NCI-H2107 (cell line): ENCODE data around the gene SCIN.
A peak's percentile ranks its signal among the peaks of the same experiment; 100 is the strongest.

Experiments used
- DNase-seq: peaks from one replicate; lab custom pipeline; 2025; lab: John Stamatoyannopoulos, UW

The SCIN gene

DNA sequence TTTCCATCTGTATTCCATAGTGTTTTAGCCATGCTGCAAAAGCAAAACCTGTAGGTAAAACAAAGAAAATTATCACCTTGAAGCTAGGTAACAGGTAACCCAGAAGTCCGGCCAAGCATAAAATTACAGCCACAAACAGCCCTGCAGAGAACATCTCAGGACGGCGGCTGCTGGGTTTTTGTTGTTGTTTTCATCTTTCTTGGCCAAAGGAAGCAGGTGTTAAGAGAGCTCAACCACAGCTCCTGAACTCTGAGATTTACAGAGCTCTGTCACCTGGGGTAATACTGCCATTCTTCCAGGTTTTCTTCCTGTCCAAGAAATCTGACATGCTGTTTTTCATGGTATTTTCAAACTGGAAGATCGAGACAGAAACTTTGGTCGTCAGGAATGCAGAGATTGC lies 847 bp upstream of the SCIN start:
- no peak for DNase-seq

DNA sequence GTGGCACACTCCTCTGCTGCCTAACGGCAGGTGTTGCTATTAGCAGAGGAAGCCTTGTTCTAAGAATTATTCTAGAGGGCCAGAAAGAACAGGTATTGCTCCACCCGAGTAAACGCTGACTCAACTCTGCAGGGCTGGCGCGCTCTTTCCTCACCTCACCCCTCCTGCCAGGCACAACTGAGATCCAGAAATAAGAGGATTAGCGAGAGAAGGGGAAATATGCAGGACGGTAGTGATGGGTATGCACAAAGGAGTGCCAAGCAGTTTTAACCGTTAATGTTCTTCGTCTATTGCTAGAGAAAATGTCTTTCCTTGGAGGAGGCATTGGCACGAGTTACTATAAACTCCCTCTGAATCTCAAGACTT lies 369 bp upstream of the SCIN start:
- no peak for DNase-seq

DNA sequence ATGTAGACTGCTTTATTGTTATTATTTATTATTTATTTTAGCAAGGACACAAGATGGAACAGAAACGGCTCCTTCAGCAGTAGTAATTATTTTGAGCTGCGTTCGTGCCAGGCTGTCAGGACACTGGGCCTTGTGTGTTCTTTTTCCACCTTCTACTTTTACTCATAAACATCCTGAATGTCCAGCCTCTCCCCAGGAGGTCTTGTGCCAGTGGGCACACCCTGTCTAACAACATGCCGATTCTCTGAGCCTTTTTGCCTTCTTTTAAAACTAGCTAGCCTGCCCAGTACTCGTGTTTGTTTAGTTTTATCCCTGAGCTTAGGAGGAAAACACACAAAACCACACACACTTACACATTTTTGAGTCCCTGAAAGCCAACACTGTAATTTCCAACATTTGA lies 1.2 kb downstream of the SCIN start:
- no peak for DNase-seq

DNA sequence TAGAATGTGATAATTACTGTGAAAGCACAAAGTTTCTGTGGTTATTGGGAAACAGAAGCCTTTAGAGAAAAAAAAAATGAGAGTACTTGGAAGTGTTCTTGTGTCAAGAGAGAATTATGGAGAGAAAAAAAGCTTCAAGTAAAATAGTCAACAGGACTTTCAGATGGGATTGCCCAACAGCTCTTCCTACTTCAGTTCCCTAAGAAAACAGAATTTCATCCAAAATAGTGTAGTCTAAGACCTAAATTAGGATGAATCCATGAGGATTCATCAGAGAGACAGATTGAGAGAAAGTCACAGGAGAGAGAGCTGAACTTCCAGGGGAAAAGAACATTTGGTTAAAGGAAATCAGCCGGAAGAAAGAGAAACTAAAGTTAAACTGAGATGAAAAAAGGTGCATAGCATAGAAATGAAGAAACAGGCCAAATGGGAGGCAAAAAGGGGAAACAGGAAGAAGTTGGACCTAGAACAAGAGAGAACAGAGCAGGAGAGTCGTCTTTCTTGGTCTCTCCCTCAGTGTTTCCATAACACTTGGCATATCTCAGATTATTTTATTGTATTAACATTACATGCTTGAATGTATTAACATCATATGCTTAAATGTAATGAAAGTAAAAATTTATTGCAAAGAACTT lies 2.5 kb downstream of the SCIN start:
- DNase-seq: no peak

DNA sequence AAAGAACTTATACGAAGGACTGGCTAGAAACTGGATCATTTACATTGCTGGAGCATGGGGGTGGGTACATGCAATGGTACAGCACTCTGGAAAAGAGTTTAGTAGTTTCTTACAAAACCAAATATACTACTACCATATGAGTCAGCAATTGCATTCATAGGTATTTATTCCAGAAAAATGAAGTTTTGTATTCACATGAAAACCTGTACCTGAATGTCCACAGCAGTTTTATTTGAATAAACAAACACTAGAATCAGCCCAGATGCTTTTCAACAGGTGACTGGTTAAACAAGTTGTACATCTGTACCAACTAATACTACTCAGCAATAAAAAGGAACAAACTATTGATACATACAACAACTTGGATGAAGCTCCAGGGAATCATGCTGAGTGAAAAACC lies 3.4 kb downstream of the SCIN start:
- no peak for DNase-seq

DNA sequence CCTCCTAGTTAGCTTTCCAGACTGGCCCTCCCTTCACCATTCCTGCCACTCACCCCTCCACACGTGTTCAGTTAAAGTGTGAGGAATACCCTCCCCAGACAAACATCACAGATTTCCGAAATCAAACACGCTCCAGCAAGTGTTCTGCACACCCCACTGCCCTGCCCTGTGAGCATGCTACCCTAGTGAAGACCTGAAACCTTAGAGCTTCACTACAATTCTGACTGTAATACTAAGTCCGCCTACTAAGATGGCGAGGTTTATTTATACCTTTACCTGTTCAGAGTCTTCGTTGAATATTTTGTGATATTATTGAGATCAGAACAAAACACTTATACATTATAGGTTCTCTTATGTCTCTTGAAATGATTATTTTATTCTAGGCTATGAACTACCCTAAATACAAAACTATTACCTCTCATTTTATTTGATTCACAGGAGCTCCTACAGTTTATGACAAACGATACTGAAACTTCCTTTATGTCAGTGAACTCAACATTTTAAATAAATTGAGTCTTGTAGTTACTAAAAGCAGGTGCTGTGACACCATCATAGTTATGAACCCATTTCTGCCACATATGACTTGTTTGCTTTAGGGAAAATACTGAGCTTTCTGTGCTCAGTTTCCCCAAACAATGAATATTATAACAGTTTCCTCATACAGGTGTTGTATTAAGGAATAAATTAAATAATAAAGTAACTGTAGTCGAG lies 8.6 kb downstream of the SCIN start:
- DNase-seq: no peak

DNA sequence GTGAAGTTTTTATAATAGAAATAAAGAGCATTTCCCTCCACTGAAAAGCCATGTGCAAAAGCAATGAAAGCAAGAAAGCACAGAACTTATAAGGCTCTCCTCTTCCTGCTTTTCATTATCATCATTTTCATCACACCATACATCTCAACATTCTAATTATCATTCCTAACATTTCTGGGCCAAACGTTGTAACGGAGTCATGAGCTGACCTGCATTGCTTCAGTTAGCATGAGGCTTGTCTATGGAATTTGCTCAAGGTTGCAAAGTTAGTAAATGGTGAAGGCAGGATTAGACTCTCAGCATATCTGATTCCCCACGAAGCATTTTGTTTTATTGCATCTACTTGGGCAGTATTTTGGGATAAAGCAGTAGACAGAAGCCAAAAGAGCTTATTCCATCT lies 11.4 kb downstream of the SCIN start:
- DNase-seq: no peak

DNA sequence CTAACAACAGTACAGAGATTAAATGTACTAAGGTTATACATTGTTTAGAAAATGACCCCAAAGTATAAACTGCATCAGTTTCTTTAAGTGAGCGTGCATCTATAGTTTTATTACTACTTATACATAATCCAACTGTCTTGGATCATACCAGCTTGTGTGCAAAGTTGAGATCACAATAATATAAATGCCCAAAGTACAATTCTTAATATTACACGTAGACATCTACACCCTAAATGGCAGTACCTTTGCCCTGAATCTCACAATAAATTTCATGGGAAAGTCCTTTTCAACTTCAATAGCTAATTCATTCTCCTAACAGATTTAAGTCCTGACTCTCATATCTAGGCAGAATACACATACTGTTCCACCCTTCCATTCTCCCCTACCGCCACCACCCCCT lies 11.8 kb downstream of the SCIN start:
- no peak for DNase-seq

DNA sequence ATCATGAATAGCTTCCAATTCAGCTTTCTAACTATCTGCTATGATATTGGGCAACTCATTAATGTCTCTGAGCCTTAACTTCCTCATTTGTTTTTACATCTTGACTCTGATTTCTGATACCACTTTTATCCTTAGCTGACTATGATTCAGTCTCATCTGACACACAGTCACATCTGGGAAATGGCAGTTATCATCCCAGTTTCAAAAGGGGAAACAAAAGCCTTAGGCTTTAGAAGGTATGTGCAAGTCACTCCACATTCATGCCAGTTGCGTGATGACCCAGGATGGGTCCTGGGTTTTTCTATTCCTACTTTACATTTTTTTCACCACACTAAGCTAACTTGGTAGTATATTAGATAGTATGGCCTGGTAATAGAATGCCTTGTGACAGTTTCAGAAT lies 12.7 kb downstream of the SCIN start:
- DNase-seq: no peak

DNA sequence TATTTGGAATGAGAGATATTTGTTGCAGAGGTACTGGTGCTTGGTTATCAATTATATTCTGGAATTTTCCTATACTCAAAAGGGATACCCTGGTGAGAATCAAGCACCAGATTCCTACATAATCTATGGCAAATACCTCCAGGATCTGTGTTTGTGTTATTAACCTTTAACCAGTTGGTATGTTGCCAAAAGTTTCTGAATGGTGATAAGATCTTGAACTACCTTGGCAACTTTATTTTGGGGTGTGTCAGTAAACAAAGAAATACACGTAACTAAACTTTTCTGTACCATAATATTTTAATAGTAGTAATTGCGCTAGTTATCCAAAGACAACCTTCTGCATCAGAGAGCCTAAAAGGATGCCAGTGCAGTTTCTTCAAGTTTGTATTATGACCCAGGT lies 13.4 kb downstream of the SCIN start:
- no peak for DNase-seq

DNA sequence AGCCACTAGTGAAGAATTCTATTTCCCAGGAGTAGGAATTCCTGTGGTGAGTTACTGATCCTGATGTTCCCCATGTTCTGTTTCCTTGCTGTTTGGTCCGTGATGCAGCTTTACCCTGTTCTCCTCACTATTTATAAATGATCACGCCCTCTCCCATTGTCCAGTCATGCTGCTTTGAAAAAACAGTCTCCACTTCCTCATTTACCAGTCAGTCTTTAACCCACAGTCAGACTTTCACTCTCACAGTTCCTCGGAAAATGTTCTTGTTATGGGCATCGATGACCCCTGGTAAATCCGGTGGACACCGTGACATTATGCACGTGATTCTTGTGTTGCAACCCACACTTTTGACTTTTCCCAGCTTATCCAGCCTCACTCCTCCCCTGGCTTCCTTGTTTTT lies 14.4 kb downstream of the SCIN start:
- no peak for DNase-seq

DNA sequence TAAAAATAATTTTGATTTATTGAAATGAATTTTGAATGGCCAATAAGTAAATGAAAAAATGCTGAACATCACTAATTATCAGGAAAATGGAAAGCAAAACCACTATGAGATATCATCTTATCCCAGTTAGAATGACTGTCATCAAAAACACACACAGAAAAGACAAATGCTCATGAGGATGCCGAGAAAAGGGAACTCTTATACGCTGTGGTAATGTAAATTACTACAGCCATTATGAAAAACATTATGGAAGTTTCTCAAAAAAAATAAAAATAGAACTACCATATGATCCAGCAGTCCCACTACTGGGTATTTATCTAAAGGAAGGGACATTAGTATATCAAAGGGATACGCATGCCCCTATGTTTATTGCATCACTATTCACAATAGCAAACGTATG lies 15.8 kb downstream of the SCIN start:
- no peak for DNase-seq

DNA sequence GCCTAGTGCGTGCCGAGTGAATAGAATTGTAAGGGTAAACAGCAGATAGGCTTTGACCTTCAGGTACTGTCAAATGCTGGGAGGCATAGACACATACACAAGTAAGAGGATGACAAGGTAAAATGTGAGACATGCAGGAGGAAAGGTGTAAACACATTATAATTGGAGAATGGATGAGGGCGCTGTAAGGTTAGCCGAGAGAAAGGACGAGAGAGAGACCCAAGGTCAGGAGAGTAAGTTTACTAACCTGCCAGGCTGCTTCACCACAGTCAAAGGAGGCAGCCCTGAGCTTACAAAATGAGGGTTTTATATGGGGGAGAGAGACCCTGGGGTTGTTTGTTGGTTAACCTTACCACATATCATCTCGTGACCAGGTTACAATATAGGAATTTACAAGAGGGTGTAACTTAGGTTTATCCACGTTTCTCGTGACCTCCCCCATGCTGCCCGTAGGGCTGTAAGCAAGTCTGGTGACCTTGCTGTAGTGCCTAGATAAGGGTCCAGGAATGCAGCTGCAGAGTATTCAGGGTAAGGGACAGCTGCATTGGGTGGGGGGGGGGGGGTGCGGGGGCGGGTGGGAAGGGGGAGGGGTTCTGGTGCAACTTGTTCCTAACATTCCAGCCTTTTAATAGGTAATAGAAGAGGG lies 17.9 kb downstream of the SCIN start:
- no peak for DNase-seq

DNA sequence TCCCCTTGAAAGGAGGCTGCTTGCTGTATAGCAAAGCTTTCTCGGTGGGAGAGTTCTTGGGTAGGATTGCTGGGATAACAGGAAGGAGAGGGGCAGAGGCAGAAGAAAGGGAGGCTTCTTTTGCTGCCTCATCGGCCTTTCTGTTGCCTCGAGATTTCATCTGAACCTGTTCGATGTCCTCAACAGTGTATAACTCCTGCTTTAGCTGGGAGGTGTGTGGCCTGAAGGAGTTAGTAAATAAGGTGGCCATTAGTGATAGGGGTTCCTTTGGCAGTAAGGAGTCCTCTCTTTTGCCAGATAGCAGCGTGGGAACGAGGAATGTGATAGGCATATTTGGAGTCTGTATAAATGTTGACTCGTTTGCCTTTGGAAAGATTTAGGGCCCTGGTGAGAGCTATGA lies 20.0 kb downstream of the SCIN start:
- DNase-seq: no peak

DNA sequence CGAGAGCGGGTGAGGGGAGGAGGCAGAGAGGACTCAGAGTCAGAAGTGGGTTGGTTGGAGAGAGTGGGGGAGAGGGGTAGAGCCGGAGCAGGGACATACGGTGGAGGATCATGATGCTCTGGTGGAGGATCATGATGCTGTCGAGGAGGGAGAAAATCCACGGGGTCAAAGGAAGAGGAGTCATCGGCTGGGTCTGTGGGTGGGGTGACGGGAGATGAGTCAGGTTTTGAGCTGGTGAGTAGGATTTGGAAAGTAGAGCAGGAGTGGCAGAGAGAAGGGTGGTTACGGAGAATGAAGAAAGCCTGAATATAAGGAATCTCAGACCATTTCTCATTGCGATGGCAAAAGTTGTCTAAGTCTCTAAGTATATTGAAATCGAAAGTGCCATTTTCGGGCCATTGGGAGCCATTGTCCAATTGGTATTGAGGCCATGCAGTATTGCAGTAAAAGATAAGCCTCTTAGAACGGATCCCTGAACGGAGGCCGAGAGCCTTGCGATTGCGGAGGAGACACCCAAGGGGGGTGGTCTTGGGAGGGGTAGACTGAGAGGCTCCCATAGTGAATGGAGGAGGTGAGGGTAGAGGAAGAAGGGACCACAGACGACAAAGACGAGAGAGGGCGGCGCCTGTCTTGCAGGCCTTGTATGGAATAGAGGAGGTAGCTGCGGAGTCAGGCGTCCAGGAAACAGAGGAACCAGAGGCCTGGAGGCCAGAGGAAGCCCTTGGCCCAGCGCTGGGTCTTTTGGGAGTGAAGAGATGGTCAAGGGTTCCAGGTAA lies 23.8 kb downstream of the SCIN start:
- no peak for DNase-seq

DNA sequence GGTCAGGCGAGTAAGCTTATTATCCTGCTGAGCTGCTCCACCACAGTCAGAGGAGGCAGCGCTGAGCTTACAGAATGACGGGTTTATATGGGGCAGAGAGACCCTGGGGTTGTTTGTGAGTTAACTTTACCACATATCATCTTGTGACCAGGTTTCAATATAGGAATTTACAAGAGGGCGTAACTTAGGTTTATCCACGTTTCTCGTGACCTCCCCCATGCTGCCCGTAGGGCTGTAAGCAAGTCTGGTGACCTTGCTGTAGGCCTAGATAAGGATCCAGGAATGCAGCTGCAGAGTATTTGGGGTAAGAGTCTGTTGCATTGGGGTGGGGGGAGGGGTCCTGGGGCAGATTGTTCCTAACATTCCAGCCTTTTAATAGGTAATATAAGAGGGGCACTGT lies 24.6 kb downstream of the SCIN start:
- no peak for DNase-seq

DNA sequence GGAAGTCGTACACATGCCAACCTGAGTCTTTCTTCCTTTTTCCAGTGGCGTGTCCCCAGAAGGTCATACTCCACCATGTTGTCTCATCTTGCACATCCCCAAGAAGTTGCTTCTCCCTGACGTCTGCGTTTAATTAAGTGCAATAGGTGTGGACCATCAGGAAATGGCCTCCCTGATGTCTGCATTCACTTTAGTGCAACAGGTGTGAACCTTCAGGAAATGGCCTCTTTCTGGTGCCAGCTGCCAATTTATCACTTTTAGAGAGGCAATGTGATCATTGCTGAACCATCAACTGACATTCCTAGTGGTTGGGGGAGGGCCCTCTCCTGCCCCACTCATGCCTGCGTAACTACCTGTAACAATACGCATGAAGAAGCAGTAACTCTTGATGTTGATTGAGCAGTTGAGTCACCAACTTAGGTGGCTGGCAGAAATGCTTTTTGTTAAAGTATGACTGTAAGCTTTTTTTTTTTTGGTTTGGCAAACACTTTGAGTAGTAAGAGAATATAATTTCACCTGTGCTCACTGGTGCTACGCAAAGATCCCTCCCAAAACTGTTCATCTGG lies 25.8 kb downstream of the SCIN start:
- DNase-seq: no peak

DNA sequence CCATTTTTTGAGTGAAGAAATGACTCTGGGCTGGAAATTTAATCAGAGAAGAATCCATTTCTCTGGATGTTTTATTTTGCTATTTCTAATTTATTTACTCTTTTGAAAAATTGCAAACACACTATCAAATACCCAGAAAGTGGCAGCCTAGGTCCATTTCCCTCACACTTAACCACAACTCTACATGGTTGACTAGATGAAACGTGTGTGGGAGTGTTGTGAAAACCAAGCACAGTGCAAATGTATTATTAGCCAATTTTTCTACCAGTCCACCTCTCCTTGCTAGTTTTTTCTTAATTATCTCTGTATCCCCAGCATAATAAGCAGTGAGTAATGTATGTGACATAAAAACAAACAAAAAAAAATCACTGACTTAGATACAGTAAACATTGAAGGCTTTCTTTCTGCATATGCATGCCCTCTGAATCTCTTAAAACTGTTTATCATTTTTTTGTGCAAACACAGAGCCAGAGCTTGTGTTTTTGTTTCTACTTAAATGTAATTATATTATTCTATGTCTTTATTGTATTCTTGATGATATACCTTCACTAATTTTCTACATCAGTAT lies 30.9 kb downstream of the SCIN start:
- DNase-seq: no peak

DNA sequence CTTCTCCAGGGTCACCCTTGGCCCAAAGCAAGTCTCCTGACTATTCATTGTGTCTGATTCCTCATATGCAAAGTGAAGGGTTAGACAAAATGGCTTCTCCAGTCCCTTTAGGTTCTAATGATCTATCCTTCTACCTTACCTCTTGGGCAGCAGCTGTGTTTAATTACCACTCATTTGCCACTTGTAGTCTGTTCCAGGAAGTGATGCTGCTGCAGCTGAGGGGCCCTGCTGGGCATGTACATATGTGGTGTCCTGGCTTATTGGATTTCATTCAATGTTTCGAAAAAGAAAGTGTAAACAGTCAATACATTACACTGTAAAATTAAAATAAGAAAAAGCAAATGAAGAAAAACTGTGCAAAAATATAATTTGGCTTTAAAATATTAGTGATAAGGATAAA lies 36.6 kb downstream of the SCIN start:
- DNase-seq: peak; percentile 66

DNA sequence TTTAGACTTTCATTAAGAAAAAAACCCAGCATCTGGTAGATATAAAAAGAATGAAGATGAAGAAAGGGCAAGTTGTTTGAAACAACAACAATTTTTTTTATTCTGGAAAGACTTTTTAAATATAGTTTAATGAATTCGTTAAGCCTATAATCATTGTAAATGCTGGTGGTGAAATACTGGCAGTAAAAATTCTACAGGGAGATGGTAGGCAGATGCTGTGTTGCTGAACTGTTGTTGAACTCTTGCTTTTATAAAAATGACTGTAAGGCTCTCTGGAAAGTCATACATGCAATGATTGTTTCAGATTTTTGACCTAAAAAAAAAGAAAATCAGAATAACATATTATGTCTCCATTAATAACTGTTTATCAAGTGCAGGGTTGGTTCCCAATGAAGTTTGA lies 39.0 kb downstream of the SCIN start:
- no peak for DNase-seq

DNA sequence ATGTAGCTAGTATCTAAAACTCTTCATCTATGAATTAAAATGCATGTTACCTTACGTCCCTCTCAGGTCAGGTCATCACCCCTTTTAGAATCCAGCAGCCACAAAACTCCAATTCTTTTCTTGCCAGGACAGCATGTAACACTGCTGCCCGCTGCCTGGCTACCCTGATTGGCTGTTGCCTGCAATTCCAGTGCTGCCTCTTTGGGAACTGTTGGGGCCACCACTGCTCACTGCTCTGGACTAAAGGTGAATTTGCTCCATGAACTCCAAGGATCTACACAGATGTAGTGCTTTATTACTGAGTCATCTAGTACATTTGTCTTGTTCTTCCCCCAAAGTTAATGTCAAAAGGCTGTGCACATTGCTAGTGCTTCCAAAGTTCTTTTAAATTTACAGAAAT lies 40.4 kb downstream of the SCIN start:
- DNase-seq: no peak

DNA sequence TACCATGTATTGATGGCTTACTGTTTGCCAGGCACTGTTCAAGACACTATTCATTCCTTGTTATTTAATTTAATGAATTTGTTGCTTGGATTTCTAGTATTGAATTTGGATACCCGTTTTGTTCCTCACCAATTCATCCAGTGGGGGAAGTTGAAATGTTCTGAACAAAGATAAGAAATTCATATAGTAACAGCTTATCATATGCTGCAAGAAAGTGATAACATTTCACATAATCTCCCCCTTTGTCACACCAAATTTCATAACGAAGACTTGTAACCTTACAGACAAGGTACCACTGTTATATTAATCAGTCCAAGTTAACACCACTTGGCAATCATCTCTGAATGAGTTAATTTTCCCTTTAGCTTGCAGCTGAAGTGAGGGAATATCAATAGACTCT lies 42.1 kb downstream of the SCIN start:
- no peak for DNase-seq
